ENCODE measurements around the gene SLC27A2.
"Not testable (repeated sequence)": the region's sequence is repeated elsewhere in the genome, so short reads cannot be mapped to it uniquely, and the experiment has no call there.

Gene SLC27A2

DNA sequence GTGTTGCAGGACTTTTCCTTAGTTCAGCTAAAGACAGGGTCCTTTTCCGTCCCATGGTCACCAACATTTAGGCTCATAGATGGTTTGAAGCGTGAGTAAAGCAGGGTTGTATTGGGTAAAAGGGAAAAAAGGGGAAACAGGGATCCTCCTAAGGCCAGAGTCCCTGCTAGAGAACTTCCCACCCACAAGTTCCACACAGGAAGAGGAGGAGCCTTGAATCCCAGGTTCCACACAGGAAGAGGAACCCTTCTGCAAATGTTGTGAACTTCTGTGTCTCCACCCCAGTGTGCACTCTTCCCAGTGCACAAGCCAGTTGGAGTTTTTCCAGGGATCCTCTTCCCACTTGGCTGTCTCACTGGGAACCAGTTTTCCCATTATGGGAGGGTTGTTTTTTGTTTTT, 35.4 kb upstream of the SLC27A2 start:
- TF ChIP-seq JUND (IDR thresholded peaks at IDR 0.05; ENCODE audit: low read depth) = no peak
- no peak for DNase-seq (ENCODE audit: low read depth in 1 of 2, low spot score in 1 of 2)
- in situ Hi-C loops (cut with HindIII; ENCODE audit: low pct_unique_long_range_greater_than_20kb, low sequenced_read_pairs) = no loop called here

DNA sequence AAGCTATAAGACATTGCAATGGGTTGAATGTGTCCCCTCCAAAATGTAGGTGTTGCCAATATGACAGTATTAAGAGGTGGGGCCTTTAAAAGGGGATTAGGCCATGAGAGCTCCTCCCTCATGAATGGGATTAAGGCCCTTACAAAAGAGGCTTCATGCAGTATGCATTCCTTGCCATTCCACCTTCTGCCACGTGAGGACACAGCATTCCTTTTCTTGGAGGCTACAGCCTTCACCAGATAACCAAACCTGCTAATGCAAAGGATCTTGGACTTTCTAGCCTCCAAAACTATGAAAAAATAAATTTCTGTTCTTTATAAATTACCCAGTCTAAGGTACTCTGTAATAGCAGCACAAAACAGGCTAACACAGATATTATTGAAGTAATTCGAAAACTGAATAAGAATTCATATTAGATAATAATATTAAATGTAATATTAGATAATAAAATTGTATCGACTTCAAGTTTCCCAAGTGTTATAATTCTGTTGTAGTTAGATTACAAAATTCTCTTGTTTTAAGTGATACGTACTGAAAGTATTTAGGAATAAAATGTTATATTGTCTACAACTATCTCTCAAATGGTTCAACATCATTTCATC, 33.5 kb upstream of the SLC27A2 start:
- DNase-seq (ENCODE audit: low read depth in 1 of 2, low spot score in 1 of 2) = peak; percentile 22 to 82
- no peak for TF ChIP-seq JUND (IDR thresholded peaks at IDR 0.05; ENCODE audit: low read depth)
- in situ Hi-C loops (cut with HindIII; ENCODE audit: low pct_unique_long_range_greater_than_20kb, low sequenced_read_pairs) = no loop called here

DNA sequence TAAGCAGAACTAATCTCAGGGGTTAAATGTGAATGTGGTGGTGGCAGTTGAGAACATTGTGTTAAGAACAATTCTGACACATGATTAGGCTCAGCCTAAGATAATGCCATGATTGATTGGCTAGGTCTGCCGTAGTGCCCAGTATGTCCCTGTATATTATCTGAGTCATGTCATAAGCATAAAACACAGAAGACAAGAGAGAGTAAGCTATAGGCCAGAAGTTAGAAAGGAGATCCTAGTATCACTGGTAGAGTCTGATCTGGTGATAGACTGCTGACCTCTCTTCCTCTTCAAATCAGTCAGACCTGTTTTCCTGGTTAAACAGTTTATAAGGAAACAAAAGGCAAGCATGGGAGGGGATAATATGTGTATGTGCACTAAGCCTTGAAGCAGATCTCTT, 32.9 kb upstream of the SLC27A2 start:
- DNase-seq (ENCODE audit: low read depth in 1 of 2, low spot score in 1 of 2) = no peak
- in situ Hi-C loops (cut with HindIII; ENCODE audit: low pct_unique_long_range_greater_than_20kb, low sequenced_read_pairs) = no loop called here
- no peak for TF ChIP-seq JUND (IDR thresholded peaks at IDR 0.05; ENCODE audit: low read depth)

DNA sequence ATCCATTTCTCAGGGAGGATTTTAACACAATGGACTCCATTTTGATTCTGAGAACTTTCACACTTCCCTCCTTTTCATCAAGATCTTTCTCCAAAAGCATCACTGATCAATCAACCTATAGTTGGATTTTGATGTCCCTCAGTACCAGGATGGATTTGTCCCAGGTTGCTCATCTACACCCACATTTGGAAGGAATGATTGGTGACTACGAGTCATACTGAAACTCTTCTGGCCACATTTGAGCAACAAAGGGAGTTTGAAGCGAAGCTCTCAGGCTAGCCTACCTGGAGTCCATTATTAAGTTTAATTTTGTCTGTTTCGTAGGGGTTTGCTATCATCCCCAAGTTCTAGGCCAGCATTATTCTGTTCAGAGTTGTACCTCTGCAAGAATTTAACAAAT, 31.6 kb upstream of the SLC27A2 start:
- no peak for TF ChIP-seq JUND (IDR thresholded peaks at IDR 0.05; ENCODE audit: low read depth)
- DNase-seq (ENCODE audit: low read depth in 1 of 2, low spot score in 1 of 2) = no peak
- in situ Hi-C loops (cut with HindIII; ENCODE audit: low pct_unique_long_range_greater_than_20kb, low sequenced_read_pairs) = no loop called here

DNA sequence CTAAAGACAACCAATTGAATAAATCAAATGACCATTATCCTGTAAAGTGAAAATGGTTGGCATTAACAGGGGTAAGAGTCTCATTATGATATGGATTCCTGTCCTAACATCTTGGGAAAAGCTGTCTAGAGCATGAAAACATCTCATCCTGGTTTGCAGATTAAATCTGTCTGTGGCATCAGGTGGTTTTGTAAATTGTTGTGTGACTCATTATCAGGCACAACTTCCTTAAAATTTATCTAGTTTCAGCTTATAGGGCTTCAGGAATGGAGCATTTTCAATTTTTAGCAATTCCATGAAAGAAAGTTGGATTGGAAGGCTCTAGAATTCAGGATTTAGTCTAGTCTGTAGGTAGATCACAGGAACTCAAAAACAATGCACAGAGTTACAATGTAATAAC, 31.1 kb upstream of the SLC27A2 start:
- TF ChIP-seq JUND (IDR thresholded peaks at IDR 0.05; ENCODE audit: low read depth) = no peak
- in situ Hi-C loops (cut with HindIII; ENCODE audit: low pct_unique_long_range_greater_than_20kb, low sequenced_read_pairs) = no loop called here

DNA sequence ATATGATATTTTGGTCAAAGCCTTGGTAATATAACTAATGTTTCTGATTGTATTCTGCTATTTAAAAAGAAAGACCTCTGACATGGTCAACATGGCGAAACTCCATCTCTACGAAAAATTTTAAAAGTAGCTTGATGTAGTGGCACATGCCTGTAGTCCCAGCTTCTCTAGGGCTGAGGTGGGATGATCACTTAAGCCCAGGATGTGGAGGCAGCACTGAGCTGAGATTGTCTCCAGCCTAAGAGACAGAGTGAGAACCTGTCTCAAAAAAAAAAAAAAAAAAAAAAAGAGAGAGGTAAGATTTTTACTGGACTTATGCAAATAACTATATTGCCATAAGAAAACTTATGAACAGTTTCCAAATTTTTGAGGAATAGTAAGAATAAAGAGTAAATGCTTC, 30.5 kb upstream of the SLC27A2 start:
- no peak for TF ChIP-seq JUND (IDR thresholded peaks at IDR 0.05; ENCODE audit: low read depth)
- in situ Hi-C loops (cut with HindIII; ENCODE audit: low pct_unique_long_range_greater_than_20kb, low sequenced_read_pairs) = no loop called here
- DNase-seq (ENCODE audit: low read depth in 1 of 2, low spot score in 1 of 2) = no peak

More for the DNA sequence above, 31.1 kb upstream of the SLC27A2 start:
- DNase-seq (ENCODE audit: low read depth in 1 of 2, low spot score in 1 of 2) = no peak

DNA sequence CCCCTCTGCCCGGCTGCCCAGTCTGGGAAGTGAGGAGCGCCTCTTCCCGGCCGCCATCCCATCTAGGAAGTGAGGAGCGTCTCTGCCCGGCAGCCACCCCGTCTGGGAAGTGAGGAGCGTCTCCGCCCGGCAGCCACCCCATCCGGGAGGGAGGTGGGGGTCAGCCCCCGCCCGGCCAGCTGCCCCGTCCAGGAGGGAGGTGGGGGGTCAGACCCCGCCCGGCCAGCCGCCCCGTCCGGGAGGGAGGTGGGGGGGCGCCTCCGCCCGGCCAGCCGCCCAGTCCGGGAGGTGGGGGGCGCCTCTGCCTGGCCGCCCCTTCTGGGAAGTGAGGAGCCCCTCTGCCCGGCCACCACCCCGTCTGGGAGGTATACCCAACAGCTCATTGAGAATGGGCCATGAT, 23.8 kb upstream of the SLC27A2 start:
- DNase-seq (ENCODE audit: low read depth in 1 of 2, low spot score in 1 of 2); in situ Hi-C loops (cut with HindIII; ENCODE audit: low pct_unique_long_range_greater_than_20kb, low sequenced_read_pairs): not testable (repeated sequence)

DNA sequence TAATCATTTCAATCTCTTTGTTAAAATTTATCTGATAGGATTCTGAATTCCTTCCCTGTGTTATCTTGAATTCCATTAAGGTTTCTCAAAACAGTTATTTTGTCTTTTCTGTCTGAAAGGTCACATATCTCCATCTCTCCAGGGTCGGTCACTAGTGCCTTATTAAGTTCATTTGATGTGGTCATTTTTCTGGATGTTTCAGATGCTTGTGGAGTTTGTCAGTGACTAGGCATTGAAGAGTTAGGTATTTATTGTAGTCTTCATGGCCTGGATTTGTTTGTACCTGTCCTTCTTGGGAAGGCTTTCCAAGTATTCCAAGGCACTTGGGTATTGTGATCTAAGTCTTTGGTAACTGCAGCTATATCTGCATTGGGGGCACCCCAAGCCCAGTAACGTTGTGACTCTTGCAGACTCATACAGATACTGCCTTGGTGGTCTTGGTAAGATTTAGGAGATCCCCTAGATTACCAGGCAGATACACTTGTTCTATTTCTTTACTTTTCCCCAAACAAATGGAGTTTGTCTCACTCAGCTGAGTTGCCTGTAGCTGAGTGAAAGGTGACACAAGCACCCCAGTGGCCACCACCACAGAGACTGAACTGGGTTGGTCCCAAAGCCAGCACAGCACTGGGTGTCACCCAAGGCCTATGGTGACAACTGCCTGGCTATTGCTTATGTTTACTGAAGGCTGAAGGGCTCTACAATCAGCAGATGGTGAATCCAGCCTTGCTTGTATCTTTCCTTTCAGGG, 18.9 kb upstream of the SLC27A2 start:
- in situ Hi-C loops (cut with HindIII; ENCODE audit: low pct_unique_long_range_greater_than_20kb, low sequenced_read_pairs) = no loop called here
- no peak for TF ChIP-seq JUND (IDR thresholded peaks at IDR 0.05; ENCODE audit: low read depth)
- no peak for DNase-seq (ENCODE audit: low read depth in 1 of 2, low spot score in 1 of 2)

DNA sequence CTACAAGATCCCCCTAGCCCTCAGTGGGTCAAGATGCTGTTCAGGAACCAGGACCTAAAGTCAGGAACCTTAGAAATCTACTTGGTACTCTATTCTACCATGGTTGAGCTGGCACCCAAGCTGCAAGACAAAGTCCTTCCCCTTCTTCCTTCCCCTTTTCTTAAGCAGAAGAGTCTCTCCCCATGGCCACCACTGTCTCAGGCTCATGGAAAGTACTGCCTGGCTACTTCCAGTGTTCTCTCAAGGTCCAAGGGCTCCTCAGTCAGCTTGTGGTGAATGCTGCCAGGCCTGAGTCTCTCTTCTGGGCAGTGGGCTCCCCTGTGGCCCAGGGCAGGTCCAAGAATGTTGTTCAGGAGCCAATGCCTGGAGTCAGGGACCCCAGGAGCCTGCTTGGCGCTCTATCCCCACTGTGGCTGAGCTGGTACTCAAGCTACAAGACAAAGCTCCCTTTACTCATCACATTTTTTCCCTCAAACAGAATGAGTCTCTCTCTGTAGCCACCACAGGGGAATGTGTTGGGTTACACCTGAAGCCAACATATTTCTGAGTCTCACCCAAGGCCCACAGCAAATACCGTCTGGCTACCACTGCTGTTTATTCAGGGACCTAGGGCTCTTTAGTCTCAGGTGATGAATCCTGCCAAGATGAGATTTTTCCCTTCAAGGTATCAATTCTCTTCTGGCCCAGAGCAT, 18.1 kb upstream of the SLC27A2 start:
- no peak for DNase-seq (ENCODE audit: low read depth in 1 of 2, low spot score in 1 of 2)
- no peak for TF ChIP-seq JUND (IDR thresholded peaks at IDR 0.05; ENCODE audit: low read depth)
- in situ Hi-C loops (cut with HindIII; ENCODE audit: low pct_unique_long_range_greater_than_20kb, low sequenced_read_pairs) = no loop called here

DNA sequence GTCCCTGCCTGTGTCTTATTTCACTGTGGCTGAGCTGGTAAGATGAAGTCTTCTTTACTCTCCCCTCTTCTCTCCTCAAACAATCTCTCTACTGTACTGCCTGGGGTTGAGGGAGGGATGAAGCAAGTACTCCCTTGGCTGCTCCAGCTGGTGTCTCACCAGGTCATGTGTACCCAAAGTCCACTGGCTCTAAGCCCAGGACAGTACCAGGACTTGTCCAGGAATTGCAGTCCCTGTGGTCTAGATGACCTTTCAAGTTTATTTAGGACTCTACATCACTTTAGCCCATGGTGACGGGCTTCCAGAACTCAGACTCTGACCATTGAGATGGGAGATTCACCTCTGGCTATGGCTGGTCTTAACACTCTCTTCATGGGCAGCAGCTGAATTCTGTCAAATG, 17.5 kb upstream of the SLC27A2 start:
- no peak for TF ChIP-seq JUND (IDR thresholded peaks at IDR 0.05; ENCODE audit: low read depth)
- DNase-seq (ENCODE audit: low read depth in 1 of 2, low spot score in 1 of 2) = no peak
- in situ Hi-C loops (cut with HindIII; ENCODE audit: low pct_unique_long_range_greater_than_20kb, low sequenced_read_pairs) = no loop called here

DNA sequence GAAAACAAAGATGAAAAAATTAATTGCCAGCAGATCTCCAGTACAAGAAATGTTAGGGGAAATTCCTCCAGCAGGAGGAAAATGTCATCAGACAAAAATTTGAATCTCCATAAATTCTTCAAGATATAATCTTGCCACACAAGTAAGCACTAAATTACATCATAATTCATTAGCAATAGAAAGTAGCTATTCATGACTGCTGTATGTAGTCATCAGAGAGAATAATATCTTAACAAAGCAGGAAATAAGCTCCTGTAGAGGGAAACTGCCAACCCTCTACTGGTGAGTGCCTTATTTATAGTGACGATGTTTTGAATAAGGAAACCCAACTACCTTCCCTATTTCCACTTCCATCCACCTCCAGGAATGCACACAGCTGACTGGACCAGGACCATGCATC, 15.8 kb upstream of the SLC27A2 start:
- no peak for DNase-seq (ENCODE audit: low read depth in 1 of 2, low spot score in 1 of 2)
- in situ Hi-C loops (cut with HindIII; ENCODE audit: low pct_unique_long_range_greater_than_20kb, low sequenced_read_pairs) = no loop called here
- no peak for TF ChIP-seq JUND (IDR thresholded peaks at IDR 0.05; ENCODE audit: low read depth)

DNA sequence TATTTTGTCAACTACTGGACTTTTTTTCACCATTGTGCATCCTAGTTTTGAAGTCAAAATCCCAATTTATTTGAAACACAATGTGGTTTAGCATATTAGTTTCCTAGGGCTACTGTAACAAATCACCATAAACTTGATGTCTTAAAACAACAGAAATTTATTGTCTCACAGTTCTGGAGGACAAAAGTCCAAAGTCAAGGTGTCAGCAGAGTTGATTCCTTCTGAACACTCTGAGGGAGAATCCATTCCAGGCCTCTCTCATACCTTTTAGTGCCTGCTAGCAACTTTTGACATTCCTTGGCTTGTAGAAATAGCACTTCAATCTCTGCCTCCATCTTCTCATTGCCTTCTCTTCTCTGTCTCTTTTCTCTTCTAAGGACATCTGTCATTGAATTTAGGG, 14.9 kb upstream of the SLC27A2 start:
- TF ChIP-seq JUND (IDR thresholded peaks at IDR 0.05; ENCODE audit: low read depth) = no peak
- in situ Hi-C loops (cut with HindIII; ENCODE audit: low pct_unique_long_range_greater_than_20kb, low sequenced_read_pairs) = no loop called here

DNA sequence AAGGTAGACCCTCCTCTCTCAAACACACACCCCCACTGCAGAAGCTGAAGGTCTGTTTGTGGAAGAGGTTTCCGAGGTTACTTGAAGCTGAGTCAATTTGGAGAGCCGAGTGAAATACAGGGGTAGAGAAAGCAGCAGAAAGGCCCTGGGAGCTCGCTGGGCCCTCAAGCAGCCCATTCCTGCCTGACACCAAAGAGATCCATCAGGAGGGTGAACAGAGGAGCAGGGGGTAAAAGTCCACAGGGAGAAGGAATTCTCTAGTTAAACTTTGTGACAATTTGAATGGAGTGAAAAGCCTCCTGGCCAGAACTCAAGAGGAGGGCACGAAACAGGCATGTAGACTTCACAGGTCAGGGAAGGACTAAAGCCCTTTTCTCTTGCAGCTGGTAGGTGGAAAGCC, 13.6 kb upstream of the SLC27A2 start:
- in situ Hi-C loops (cut with HindIII; ENCODE audit: low pct_unique_long_range_greater_than_20kb, low sequenced_read_pairs) = no loop called here
- no peak for TF ChIP-seq JUND (IDR thresholded peaks at IDR 0.05; ENCODE audit: low read depth)
- no peak for DNase-seq (ENCODE audit: low read depth in 1 of 2, low spot score in 1 of 2)

More for the DNA sequence above, 14.9 kb upstream of the SLC27A2 start:
- no peak for DNase-seq (ENCODE audit: low read depth in 1 of 2, low spot score in 1 of 2)
